Uterus (tissue), 2 donors: ENCODE measurements around the gene NFIC.

ENCODE experiments used
- POLR2A ChIP-seq, 2 donors: fragments of 450-650 bp; IDR thresholded peaks; one replicate each; pipeline ENCODE4 v1.6.1; 2016; ENCODE audit warnings: antibody characterized with exemption in 2 of 2, mild to moderate bottlenecking in 1 of 2, moderate library complexity in 1 of 2
- TF ChIP-seq, protein P1 (sequence below), 4 experiments: fragments of 200-600 bp in 2 of 4; fragments of 450-650 bp in 2 of 4; sonication (generic) in 2 of 4; IDR thresholded peaks; one replicate each; pipeline ENCODE4 v1.5.1; 2016 to 2019; ENCODE audit warnings: antibody characterized with exemption in 4 of 4, mild to moderate bottlenecking in 2 of 4, moderate library complexity in 1 of 4

DNA sequence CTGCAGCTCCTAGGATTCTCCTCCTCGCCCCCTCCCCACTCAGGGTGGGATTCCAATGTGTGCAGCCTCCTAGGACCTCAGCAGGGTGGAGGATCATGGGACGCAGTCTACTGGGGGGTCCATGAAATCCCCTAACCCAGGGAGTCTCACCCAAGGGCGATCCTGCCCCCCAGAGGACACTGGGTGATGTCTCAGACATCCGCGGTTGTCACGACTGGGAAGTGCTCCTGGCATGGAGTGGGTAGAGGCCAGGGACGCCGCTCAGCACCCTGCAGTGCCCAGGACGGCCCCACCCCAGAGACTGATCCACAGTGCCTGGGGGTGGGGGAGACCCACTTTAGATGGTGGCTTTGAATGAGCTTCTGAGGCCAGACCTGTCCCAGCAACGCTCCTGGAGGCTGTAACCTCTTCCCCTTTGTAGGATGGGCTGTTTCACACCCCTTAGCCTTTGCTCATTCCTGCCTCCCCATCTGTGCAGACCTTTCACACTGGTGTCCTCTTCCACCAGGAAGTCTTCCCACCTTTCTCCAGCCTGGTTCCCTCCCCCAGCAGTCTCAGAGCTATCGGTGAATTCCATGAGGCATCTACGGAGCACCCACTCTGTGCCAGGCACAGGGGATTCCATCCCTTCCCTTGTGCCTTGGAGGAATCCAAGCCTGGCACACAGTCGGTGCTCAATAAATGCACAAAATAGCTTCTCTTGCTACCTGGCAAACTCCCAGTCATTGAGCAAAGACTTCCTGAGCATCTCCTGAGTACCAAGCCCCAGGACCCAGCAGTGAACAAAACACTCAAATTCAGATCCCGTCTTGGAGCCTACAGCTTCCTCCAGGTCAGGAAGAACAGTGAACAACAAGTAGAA, 103.5 kb downstream of the NFIC start:
- TF ChIP-seq, protein P1, sequence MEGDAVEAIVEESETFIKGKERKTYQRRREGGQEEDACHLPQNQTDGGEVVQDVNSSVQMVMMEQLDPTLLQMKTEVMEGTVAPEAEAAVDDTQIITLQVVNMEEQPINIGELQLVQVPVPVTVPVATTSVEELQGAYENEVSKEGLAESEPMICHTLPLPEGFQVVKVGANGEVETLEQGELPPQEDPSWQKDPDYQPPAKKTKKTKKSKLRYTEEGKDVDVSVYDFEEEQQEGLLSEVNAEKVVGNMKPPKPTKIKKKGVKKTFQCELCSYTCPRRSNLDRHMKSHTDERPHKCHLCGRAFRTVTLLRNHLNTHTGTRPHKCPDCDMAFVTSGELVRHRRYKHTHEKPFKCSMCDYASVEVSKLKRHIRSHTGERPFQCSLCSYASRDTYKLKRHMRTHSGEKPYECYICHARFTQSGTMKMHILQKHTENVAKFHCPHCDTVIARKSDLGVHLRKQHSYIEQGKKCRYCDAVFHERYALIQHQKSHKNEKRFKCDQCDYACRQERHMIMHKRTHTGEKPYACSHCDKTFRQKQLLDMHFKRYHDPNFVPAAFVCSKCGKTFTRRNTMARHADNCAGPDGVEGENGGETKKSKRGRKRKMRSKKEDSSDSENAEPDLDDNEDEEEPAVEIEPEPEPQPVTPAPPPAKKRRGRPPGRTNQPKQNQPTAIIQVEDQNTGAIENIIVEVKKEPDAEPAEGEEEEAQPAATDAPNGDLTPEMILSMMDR (IDR thresholded peaks at IDR 0.05) = no peak
- no peak for TF ChIP-seq POLR2A (IDR thresholded peaks at IDR 0.05)
